Endothelial cell of umbilical vein (primary cell): ENCODE measurements around the gene LPIN1. TPM values are rescaled to one million over a fixed set of nuclear protein-coding genes. Genes with fewer than 3 reads are reported as not detected.

Source experiments
- BruUV-seq: library from RNA; stranded (reverse); fragments of 400-500 nt; replicated peaks from 2 replicates; lab custom pipeline; 2021; lab: Mats Ljungman, UMichigan
- CTCF ChIA-PET: fragments of 300-600, 350-600 bp; sonication (Branson Sonifier 250); formaldehyde crosslinking; loops from one replicate; lab custom pipeline; 2021; ENCODE audit warnings: antibody characterized with exemption, inconsistent platforms; lab: Charles Lee
- POLR2A ChIA-PET: fragments of 300-600, 350-600 bp; sonication (Branson Sonifier 250); formaldehyde crosslinking; loops from one replicate; lab custom pipeline; 2021; ENCODE audit warnings: antibody characterized with exemption, inconsistent platforms; lab: Charles Lee
- DNase-seq: peaks from one replicate; pipeline ENCODE4 v3.0.0-alpha.2; 2011; ENCODE audit warnings: low read depth, low spot score
- FAIRE-seq: peaks from 2 replicates; lab custom pipeline; 2011; peaks lifted over from hg19 to GRCh38; lab: Jason Lieb, UNC
- H2AFZ ChIP-seq: 2 replicates; pipeline ENCODE4 v1.6.0; 2012; ENCODE audit warnings: low read depth, low read length, control low read depth, inconsistent platforms
- H3K27ac ChIP-seq: 2 replicates; pipeline ENCODE4 v1.5.1; 2011; ENCODE audit warnings: low read depth, mild to moderate bottlenecking, control low read depth, low read length, moderate library complexity; ENCODE audit not compliant: insufficient read depth
- H3K27me3 ChIP-seq, 2 experiments: 2 replicates each; pipeline versions ENCODE4 v1.6.0 to v1.6.1; 2011; ENCODE audit warnings: low read length in 2 of 2, mixed read lengths in 1 of 2; ENCODE audit not compliant: control insufficient read depth in 2 of 2, insufficient read depth in 2 of 2
- H3K36me3 ChIP-seq, 2 experiments: 2 replicates in 1 of 2; 3 replicates in 1 of 2; pipeline ENCODE4 v1.5.1; 2011; ENCODE audit warnings: low read length in 2 of 2, mild to moderate bottlenecking in 1 of 2, moderate library complexity in 1 of 2; ENCODE audit not compliant: control insufficient read depth in 2 of 2, insufficient read depth in 2 of 2; ENCODE audit errors: extremely low read depth in 1 of 2
- H3K4me1 ChIP-seq: 3 replicates; pipeline ENCODE4 v1.5.1; 2011; ENCODE audit warnings: mild to moderate bottlenecking, low read length; ENCODE audit not compliant: control insufficient read depth, insufficient read depth; ENCODE audit errors: extremely low read depth
- H3K4me2 ChIP-seq: 2 replicates; pipeline ENCODE4 v1.6.1; 2011; ENCODE audit warnings: low read length, control low read depth, mixed read lengths; ENCODE audit not compliant: insufficient read depth
- H3K4me3 ChIP-seq, 3 experiments: fragments of 200-600 bp in 1 of 3; sonication (generic), shearing (Covaris generic) in 1 of 3; replicated peaks in 1 of 3; 2 replicates each; pipeline ENCODE4 v1.5.1; 2011 to 2016; ENCODE audit warnings: control low read depth in 3 of 3, low read length in 3 of 3, mild to moderate bottlenecking in 2 of 3, inconsistent platforms in 1 of 3, low read depth in 1 of 3, moderate library complexity in 1 of 3; ENCODE audit not compliant: insufficient read depth in 1 of 3
- H3K79me2 ChIP-seq: 2 replicates; pipeline ENCODE4 v1.6.0; 2012; ENCODE audit warnings: low read length, inconsistent platforms; ENCODE audit not compliant: control insufficient read depth, insufficient read depth
- H3K9ac ChIP-seq: replicated peaks from 2 replicates; pipeline ENCODE3; 2011; ENCODE audit warnings: low read length, control low read depth; ENCODE audit not compliant: insufficient read depth; ENCODE audit errors: extremely low read depth
- H3K9me1 ChIP-seq: replicated peaks from 3 replicates; pipeline ENCODE4 v1.6.0; 2011; ENCODE audit warnings: mild to moderate bottlenecking, low read length; ENCODE audit not compliant: control insufficient read depth, insufficient read depth; ENCODE audit errors: extremely low read depth
- H3K9me3 ChIP-seq: replicated peaks from 2 replicates; pipeline ENCODE4 v1.5.1; 2012; ENCODE audit warnings: low read length, inconsistent platforms; ENCODE audit not compliant: control insufficient read depth, insufficient read depth
- H4K20me1 ChIP-seq: replicated peaks from 2 replicates; pipeline ENCODE3; 2011; ENCODE audit warnings: mild to moderate bottlenecking, low read length; ENCODE audit not compliant: control insufficient read depth, insufficient read depth; ENCODE audit errors: extremely low read depth
- EZH2 ChIP-seq: IDR thresholded peaks from 2 replicates; pipeline ENCODE4 v1.6.1; 2012; ENCODE audit warnings: borderline replicate concordance, low read depth, mild to moderate bottlenecking, moderate library complexity, low read length, inconsistent platforms; ENCODE audit not compliant: severe bottlenecking
- FOS ChIP-seq: IDR thresholded peaks from 2 replicates; pipeline ENCODE4 v1.6.1; 2011; ENCODE audit warnings: mild to moderate bottlenecking, low read length, moderate library complexity, borderline replicate concordance; ENCODE audit not compliant: insufficient read depth
- GATA2 ChIP-seq: IDR thresholded peaks from 2 replicates; pipeline ENCODE4 v1.7.0; 2011; ENCODE audit warnings: low read depth, mild to moderate bottlenecking, moderate library complexity, mixed read lengths, low read length; ENCODE audit not compliant: insufficient read length, insufficient read depth
- JUN ChIP-seq: IDR thresholded peaks from 2 replicates; pipeline ENCODE4 v1.6.1; 2011; ENCODE audit warnings: borderline replicate concordance, low read depth; ENCODE audit not compliant: insufficient read length, insufficient read depth
- MAX ChIP-seq: IDR thresholded peaks from 2 replicates; pipeline ENCODE4 v1.6.1; 2011; ENCODE audit not compliant: insufficient read depth, insufficient read length
- MYC ChIP-seq: IDR thresholded peaks from one replicate; pipeline ENCODE4 v1.6.1; 2011; ENCODE audit warnings: mild to moderate bottlenecking, low read depth, low read length
- POLR2A ChIP-seq: IDR thresholded peaks from 2 replicates; pipeline ENCODE4 v1.6.1; 2012; ENCODE audit warnings: low read depth, mild to moderate bottlenecking, control low read depth, low read length
- POLR2AphosphoS5 ChIP-seq: IDR thresholded peaks from 2 replicates; pipeline ENCODE4 v1.6.1; 2012; ENCODE audit warnings: low read depth, mild to moderate bottlenecking, control low read depth, low read length, moderate library complexity; ENCODE audit not compliant: insufficient read depth
- dilution Hi-C: fragments of 300-500 bp; cut with MboI; formaldehyde crosslinking; loops from one replicate; pipeline ENCODE4 v1.15.0; 2019; ENCODE audit warnings: low sequenced_read_pairs; ENCODE audit not compliant: extremely low pct_ligation_motif_present
- intact Hi-C: fragments of 100-400 bp; cut with micrococcal nuclease; formaldehyde crosslinking; loops from one replicate; pipeline ENCODE4 v1.10.0; 2022
- polyA plus RNA-seq, 4 experiments: library from polyadenylated mRNA; depleted of rRNA in 3 of 4; stranded (reverse) in 3 of 4; unstranded in 1 of 4; fragments of >200 nt; gene quantifications; 2 replicates each; pipeline versions ENCODE4 v1.2.1 to v1.2.3, GENCODE V29; 2011 to 2012; ENCODE audit warnings: missing spikeins in 1 of 4
- total RNA-seq: library from RNA; stranded (reverse); gene quantifications from 2 replicates; pipeline ENCODE4 v1.2.3, GENCODE V29; 2021
- TF ChIP-seq, protein P1 (sequence below), 2 donors: IDR thresholded peaks; 1 replicate in 1 of 2; 2 replicates in 1 of 2; pipeline ENCODE4 v1.5.1; 2011; ENCODE audit warnings: low read length in 2 of 2, mild to moderate bottlenecking in 2 of 2, moderate library complexity in 2 of 2, control low read depth in 1 of 2, inconsistent platforms in 1 of 2, low read depth in 1 of 2; ENCODE audit not compliant: insufficient read depth in 1 of 2; ENCODE audit errors: extremely low read depth in 1 of 2

LPIN1 gene
- total and polyA plus RNA-seq, 2 donors (not counting 3 experiments of a cell fraction or from before 2014, with no cell fraction given) = 26.6 to 80.4 TPM

- H3K79me2 ChIP-seq = no peaks in the 10 kb centered on the region
- no peaks in the 10 kb centered on the region for H3K4me1 ChIP-seq
- FAIRE-seq (no peak), DNase-seq (no peak)
- dilution Hi-C loops (no loop called here), intact Hi-C loops (no loop called here)
- no peaks in the 10 kb centered on the region for H4K20me1 ChIP-seq
- no peak overlapping the region for H2AFZ ChIP-seq
- H3K4me2 ChIP-seq = no peak overlapping the region
- no peak overlapping the region for H3K27ac ChIP-seq
- peaks cover 27 to 29% of the 10 kb centered on the region in 2 experiments for H3K36me3 ChIP-seq
- no peak overlapping the region for H3K9ac ChIP-seq
- no peaks in the 10 kb centered on the region for H3K9me3 ChIP-seq
- BruUV-seq = no TSS peak
- no peaks in the 10 kb centered on the region for H3K9me1 ChIP-seq
- ChIA-PET CTCF (no interaction called here), POLR2A (no interaction called here)
- H3K4me3 ChIP-seq = no peak overlapping the region
- H3K27me3 ChIP-seq = no peaks in the 10 kb centered on the region
- no peak for TF ChIP-seq JUN
- no peak for TF ChIP-seq EZH2
These were observed 56.4 kb downstream of the LPIN1 start for GRCh38 chr2:11802782-11803191.

GRCh38 chr2:11805024-11805423, 58.6 kb downstream of the LPIN1 start:
- Histone ChIP-seq H3K4me1 (no peaks in the 10 kb centered on the region), H3K27me3 (no peaks in the 10 kb centered on the region), H3K36me3 (peaks cover 18 to 19% of the 10 kb centered on the region in 2 experiments), H3K9me1 (no peaks in the 10 kb centered on the region), H3K27ac (no peak overlapping the region), H3K9ac (no peak overlapping the region), H2AFZ (no peak overlapping the region), H4K20me1 (no peaks in the 10 kb centered on the region), H3K79me2 (no peaks in the 10 kb centered on the region), H3K4me2 (no peak overlapping the region), H3K4me3 (no peak overlapping the region), H3K9me3 (no peaks in the 10 kb centered on the region)
- intact Hi-C loops = no loop called here
- ChIA-PET CTCF (no interaction called here), POLR2A (interaction anchor here (0.7 kb wide), 1 partner anchor 1085 kb away, joined by 6 read pairs; no protein-coding TSS in a partner anchor)
- FAIRE-seq (no peak), DNase-seq (no peak)
- TF ChIP-seq EZH2 (no peak), FOS (no peak), MYC (no peak), JUN (no peak), POLR2AphosphoS5 (no peak), POLR2A (no peak), MAX (no peak), GATA2 (no peak)
- TF ChIP-seq, protein P1, sequence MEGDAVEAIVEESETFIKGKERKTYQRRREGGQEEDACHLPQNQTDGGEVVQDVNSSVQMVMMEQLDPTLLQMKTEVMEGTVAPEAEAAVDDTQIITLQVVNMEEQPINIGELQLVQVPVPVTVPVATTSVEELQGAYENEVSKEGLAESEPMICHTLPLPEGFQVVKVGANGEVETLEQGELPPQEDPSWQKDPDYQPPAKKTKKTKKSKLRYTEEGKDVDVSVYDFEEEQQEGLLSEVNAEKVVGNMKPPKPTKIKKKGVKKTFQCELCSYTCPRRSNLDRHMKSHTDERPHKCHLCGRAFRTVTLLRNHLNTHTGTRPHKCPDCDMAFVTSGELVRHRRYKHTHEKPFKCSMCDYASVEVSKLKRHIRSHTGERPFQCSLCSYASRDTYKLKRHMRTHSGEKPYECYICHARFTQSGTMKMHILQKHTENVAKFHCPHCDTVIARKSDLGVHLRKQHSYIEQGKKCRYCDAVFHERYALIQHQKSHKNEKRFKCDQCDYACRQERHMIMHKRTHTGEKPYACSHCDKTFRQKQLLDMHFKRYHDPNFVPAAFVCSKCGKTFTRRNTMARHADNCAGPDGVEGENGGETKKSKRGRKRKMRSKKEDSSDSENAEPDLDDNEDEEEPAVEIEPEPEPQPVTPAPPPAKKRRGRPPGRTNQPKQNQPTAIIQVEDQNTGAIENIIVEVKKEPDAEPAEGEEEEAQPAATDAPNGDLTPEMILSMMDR (IDR thresholded peaks at IDR 0.05; ENCODE audit: extremely low read depth in 1 of 2, insufficient read depth in 1 of 2, low read depth in 1 of 2, low read length in 2 of 2) = no peak
- no TSS peak for BruUV-seq
- dilution Hi-C loops = no loop called here
